HEK293 (cell line): ENCODE data around the gene CEMIP2.

Experiments used
- CTCF ChIP-seq: fragments of 450-650 bp; formaldehyde crosslinking; IDR thresholded peaks from 2 replicates; pipeline ENCODE4 v1.5.1; 2016; ENCODE audit warnings: missing biosample characterization, missing genetic modification characterization
- HOXD13 ChIP-seq: sonication (generic); formaldehyde crosslinking; IDR thresholded peaks from 2 replicates; pipeline ENCODE4 v1.8.0; 2022; ENCODE audit warnings: missing genetic modification reagents, borderline replicate concordance
- ZIC2 ChIP-seq: fragments of 450-650 bp; formaldehyde crosslinking; IDR thresholded peaks from 2 replicates; pipeline ENCODE4 v1.5.1; 2016; ENCODE audit warnings: missing biosample characterization, missing genetic modification characterization
- ZNF23 ChIP-seq: fragments of 450-650 bp; formaldehyde crosslinking; IDR thresholded peaks from 2 replicates; pipeline ENCODE4 v1.5.1; 2016; ENCODE audit warnings: missing biosample characterization, missing genetic modification characterization, borderline replicate concordance

GRCh38 chr9:71642056-71642455 lies 126.3 kb downstream of the CEMIP2 start:
- no peak for TF ChIP-seq CTCF (tag by site-specific recombination)
- no peak for TF ChIP-seq ZIC2 (tag by site-specific recombination)
- no peak for TF ChIP-seq ZNF23
- no peak for TF ChIP-seq HOXD13 (CRISPR knock-in tag)
